Superior temporal gyrus (tissue), 1 donor: ENCODE results near the gene SFI1.
"Not testable (repeated sequence)": the region's sequence is repeated elsewhere in the genome, so short reads cannot be mapped to it uniquely, and the experiment has no call there.

Source experiments
- DNase-seq: peaks from one replicate; pipeline ENCODE4 v3.0.0-alpha.2; 2016; ENCODE audit errors: extremely low spot score

The SFI1 gene

GRCh38 chr22:31544481-31545480 lies 48.4 kb downstream of the SFI1 start:
- DNase-seq, result no peak

GRCh38 chr22:31550871-31551370 lies 54.6 kb downstream of the SFI1 start:
- no peak for DNase-seq

- peak; percentile 79 for DNase-seq
Measured at GRCh38 chr22:31556627-31557203, 60.4 kb downstream of the SFI1 start.

GRCh38 chr22:31558546-31558945 lies 62.2 kb downstream of the SFI1 start:
- not testable (repeated sequence) for DNase-seq

- DNase-seq, result peak; percentile 81
Measured at GRCh38 chr22:31561238-31561887, 65.0 kb downstream of the SFI1 start.

GRCh38 chr22:31561970-31562369 lies 65.6 kb downstream of the SFI1 start:
- DNase-seq, result no peak

- no peak for DNase-seq
Measured at GRCh38 chr22:31566484-31566883, 70.1 kb downstream of the SFI1 start.

GRCh38 chr22:31567196-31567595 lies 70.9 kb downstream of the SFI1 start:
- no peak for DNase-seq

- no peak for DNase-seq
Measured at GRCh38 chr22:31567702-31568101, 71.4 kb downstream of the SFI1 start.

- no peak for DNase-seq
Measured at GRCh38 chr22:31569126-31569525, 72.8 kb downstream of the SFI1 start.

- no peak for DNase-seq
Measured at GRCh38 chr22:31572939-31573338, 76.6 kb downstream of the SFI1 start.

GRCh38 chr22:31574055-31574670 lies 77.8 kb downstream of the SFI1 start:
- no peak for DNase-seq

GRCh38 chr22:31575190-31575589 lies 78.9 kb downstream of the SFI1 start:
- DNase-seq, result peak; percentile 67

GRCh38 chr22:31577711-31578110 lies 81.4 kb downstream of the SFI1 start:
- peak; percentile 56 for DNase-seq

GRCh38 chr22:31578171-31578570 lies 81.8 kb downstream of the SFI1 start:
- no peak for DNase-seq

GRCh38 chr22:31579835-31580242 lies 83.5 kb downstream of the SFI1 start:
- DNase-seq, result no peak

GRCh38 chr22:31583861-31584485 lies 87.6 kb downstream of the SFI1 start:
- no peak for DNase-seq

GRCh38 chr22:31584804-31585160 lies 88.4 kb downstream of the SFI1 start:
- no peak for DNase-seq

GRCh38 chr22:31585161-31585859 lies 89.0 kb downstream of the SFI1 start:
- no peak for DNase-seq

- no peak for DNase-seq
Measured at GRCh38 chr22:31586137-31586920, 90.0 kb downstream of the SFI1 start.
